ENCODE measurements around the gene SH3RF2.
"Not testable (repeated sequence)": the region's sequence is repeated elsewhere in the genome, so short reads cannot be mapped to it uniquely, and the experiment has no call there.

SH3RF2 gene

DNA sequence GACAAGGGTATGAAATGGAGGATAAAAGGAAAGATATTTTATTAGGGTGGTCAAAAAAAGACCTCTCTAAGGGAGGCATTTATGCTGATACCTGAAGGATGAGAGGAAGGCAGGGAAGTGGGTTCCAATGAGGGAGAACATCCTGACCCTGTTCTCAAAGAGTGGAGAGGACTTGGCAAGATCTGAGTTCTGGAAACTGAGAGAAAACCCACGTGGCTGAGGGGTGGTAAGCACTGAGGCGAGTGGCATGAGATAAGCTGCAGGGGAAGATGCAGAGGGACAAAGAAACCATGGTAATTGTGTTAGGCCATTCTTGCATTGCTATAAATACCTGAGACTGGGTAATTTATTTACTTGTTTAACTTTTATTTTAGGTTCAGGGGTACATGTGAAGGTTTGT, 16.8 kb downstream of the SH3RF2 start:
- Histone ChIP-seq H3K9ac (ENCODE audit: low read depth, low read length) (no peak overlapping the region), H3K36me3 (ENCODE audit: insufficient read depth, low read depth, low read length) (no peaks in the 10 kb centered on the region), H3K4me1 (ENCODE audit: insufficient read depth, low read length) (peaks cover 11% of the 10 kb centered on the region; the same call in 1 of the 2 replicates), H3K27ac (ENCODE audit: low read length) (no peak overlapping the region), H3K9me3 (ENCODE audit: insufficient read depth, low read depth, low read length) (no peaks in the 10 kb centered on the region), H3K27me3 (ENCODE audit: insufficient read depth, low read length) (no peaks in the 10 kb centered on the region), H3K4me3 (ENCODE audit: low read length) (no peak overlapping the region)

DNA sequence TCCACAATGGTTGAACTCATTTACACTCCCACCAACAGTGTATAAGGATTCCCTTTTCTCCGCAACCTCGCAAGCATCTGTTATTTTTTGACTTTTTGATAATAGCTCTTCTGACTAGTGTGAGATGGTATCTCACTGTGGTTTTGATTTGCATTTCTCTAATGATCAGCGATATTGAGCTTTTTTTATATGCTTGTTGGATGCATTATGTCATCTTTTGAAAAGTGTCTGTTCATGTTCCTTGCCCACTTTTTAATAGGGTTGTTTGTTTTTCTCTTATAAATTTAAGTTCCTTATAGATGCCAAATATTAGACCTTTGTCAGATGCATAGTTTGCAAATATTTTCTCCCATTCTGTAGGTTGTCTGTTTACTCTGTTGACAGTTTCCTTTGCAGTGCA, 17.8 kb downstream of the SH3RF2 start:
- not testable (repeated sequence) for H3K27ac ChIP-seq (ENCODE audit: low read length); H3K4me3 ChIP-seq (ENCODE audit: low read length); H3K27me3 ChIP-seq (ENCODE audit: insufficient read depth, low read length); H3K9me3 ChIP-seq (ENCODE audit: insufficient read depth, low read depth, low read length); H3K36me3 ChIP-seq (ENCODE audit: insufficient read depth, low read depth, low read length); H3K4me1 ChIP-seq (ENCODE audit: insufficient read depth, low read length); H3K9ac ChIP-seq (ENCODE audit: low read depth, low read length)

DNA sequence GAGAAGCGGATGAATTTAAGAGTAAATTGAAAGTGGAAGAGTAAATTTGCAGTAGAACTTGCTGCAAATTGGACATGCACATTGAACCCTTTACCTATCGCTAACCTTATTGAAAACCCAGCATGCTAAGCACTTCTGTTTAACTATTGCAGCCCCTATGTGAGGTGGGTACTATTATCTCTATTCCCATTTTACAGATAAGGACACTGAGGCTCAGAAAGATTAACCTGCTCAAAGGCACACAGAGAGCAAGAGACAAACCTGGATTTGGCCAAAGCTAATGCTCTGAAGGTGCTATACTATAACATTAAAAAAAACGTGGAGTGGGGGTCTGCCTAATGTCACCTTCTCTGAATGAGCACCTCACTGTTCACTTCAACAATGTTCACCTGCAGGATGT, 21.0 kb downstream of the SH3RF2 start:
- H3K9me3 ChIP-seq (ENCODE audit: insufficient read depth, low read depth, low read length), result no peaks in the 10 kb centered on the region
- H3K36me3 ChIP-seq (ENCODE audit: insufficient read depth, low read depth, low read length), result no peaks in the 10 kb centered on the region
- H3K4me3 ChIP-seq (ENCODE audit: low read length), result no peak overlapping the region
- H3K9ac ChIP-seq (ENCODE audit: low read depth, low read length), result no peak overlapping the region
- no peak overlapping the region for H3K27ac ChIP-seq (ENCODE audit: low read length)
- H3K27me3 ChIP-seq (ENCODE audit: insufficient read depth, low read length), result no peaks in the 10 kb centered on the region
- H3K4me1 ChIP-seq (ENCODE audit: insufficient read depth, low read length), result peaks cover 6% of the 10 kb centered on the region; the same call in 1 of the 2 replicates

DNA sequence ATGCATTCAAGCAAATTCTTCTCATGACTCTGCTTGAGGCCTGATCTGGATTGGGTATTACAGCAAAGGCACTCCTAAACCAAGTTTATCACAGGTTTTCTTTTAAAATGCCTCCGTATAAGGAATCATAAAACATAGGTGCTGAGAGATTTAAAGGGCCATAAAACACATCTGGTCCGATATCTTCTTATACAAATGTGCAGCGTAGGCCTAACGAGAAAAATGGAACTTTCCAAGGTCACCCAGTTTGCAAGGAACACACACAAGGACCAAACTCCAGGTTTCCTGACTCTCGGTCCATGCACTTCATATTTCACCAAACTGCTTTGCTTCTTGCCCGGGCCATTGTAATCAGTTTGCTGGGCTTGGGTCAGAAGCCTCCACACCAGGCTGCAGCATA, 22.1 kb downstream of the SH3RF2 start:
- no peak overlapping the region for H3K27ac ChIP-seq (ENCODE audit: low read length)
- H3K9ac ChIP-seq (ENCODE audit: low read depth, low read length), result no peak overlapping the region
- no peak overlapping the region for H3K4me3 ChIP-seq (ENCODE audit: low read length)
- H3K9me3 ChIP-seq (ENCODE audit: insufficient read depth, low read depth, low read length), result no peaks in the 10 kb centered on the region
- no peaks in the 10 kb centered on the region for H3K36me3 ChIP-seq (ENCODE audit: insufficient read depth, low read depth, low read length)
- H3K27me3 ChIP-seq (ENCODE audit: insufficient read depth, low read length), result no peaks in the 10 kb centered on the region
- peaks cover 6% of the 10 kb centered on the region; the same call in 1 of the 2 replicates for H3K4me1 ChIP-seq (ENCODE audit: insufficient read depth, low read length)

DNA sequence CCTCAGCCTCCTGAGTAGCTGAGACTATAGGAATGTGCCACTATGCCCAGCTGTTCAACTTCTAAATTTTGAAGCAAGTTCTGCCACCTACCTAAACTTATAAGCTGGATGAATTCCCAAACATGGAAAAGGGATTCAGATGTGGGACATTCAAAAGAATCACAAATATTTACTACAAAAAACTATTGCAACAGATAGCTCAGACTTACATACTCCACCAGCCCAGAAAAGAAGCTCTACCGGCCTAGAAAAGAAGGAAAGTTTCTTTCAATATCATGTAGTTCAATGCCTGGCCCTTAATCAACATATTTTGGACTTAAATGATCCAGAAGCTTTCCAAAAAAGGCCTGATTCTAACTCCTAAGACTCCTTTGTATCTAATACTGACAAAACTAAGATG, 23.8 kb downstream of the SH3RF2 start:
- Histone ChIP-seq H3K27me3 (ENCODE audit: insufficient read depth, low read length) (no peaks in the 10 kb centered on the region), H3K9ac (ENCODE audit: low read depth, low read length) (no peak overlapping the region), H3K4me1 (ENCODE audit: insufficient read depth, low read length) (peaks cover 6% of the 10 kb centered on the region; the same call in 1 of the 2 replicates), H3K9me3 (ENCODE audit: insufficient read depth, low read depth, low read length) (no peaks in the 10 kb centered on the region), H3K36me3 (ENCODE audit: insufficient read depth, low read depth, low read length) (no peaks in the 10 kb centered on the region), H3K4me3 (ENCODE audit: low read length) (no peak overlapping the region), H3K27ac (ENCODE audit: low read length) (no peak overlapping the region)

DNA sequence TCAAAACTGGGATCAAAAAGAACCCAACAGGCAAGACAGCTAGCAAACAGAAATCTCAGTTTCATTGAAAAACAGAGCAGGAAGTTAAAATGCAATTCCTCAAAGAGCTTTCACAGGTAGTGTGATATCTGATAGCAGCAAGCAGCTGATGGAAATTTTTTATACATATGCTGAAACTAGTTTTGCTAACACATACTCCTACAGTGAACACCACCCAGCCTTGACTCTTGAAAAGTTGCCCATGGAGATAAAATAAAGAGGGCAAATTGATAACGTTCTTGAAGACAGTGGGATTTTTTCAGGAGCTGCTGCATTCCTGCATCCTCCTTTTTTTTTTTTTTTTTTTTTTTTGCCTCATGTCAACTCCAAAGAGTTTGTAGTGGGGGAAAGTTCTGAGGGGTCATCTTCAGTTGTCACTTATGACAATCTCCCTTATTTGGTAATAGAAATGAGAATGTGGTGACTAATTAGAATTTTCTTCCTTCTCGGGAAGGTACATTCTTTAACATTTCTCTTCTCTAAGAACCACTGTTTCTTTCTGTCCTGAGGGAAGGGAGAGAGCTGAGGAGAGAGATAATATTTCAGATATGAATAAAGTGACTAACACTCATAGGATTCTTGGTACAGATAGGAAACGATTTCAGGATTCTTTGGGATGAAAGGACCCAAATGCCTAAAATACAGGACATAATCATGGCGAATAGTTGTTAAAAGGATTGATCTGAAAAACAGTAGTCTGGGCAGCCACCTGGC, 24.6 kb downstream of the SH3RF2 start:
- Histone ChIP-seq H3K27me3 (ENCODE audit: insufficient read depth, low read length) (no peaks in the 10 kb centered on the region), H3K9me3 (ENCODE audit: insufficient read depth, low read depth, low read length) (no peaks in the 10 kb centered on the region), H3K27ac (ENCODE audit: low read length) (no peak overlapping the region)

DNA sequence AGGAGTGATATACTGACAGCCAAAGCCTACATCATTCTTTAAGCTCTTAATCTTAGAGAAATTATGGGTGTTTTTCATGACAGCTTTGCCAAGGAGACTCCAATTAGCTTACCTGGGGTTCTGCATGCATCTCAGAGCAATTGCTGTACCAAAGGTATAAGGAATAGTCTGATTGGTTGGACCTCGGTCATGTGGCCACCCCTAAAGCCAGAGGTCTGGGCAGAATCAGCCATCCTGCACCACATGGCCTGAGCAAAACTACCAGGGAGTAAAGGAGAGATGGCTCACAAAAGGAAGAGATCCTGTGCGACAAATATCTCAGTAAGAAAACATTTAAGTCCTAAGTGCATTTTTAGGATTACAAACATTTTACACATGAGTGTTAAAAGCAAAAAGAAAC, 25.6 kb downstream of the SH3RF2 start:
- Histone ChIP-seq H3K27ac (ENCODE audit: low read length) (no peak overlapping the region), H3K9ac (ENCODE audit: low read depth, low read length) (no peak overlapping the region), H3K4me3 (ENCODE audit: low read length) (no peak overlapping the region), H3K4me1 (ENCODE audit: insufficient read depth, low read length) (peaks cover 6% of the 10 kb centered on the region; the same call in 1 of the 2 replicates), H3K27me3 (ENCODE audit: insufficient read depth, low read length) (no peaks in the 10 kb centered on the region), H3K9me3 (ENCODE audit: insufficient read depth, low read depth, low read length) (no peaks in the 10 kb centered on the region), H3K36me3 (ENCODE audit: insufficient read depth, low read depth, low read length) (no peaks in the 10 kb centered on the region)

More for the DNA sequence above, 24.6 kb downstream of the SH3RF2 start:
- Histone ChIP-seq H3K36me3 (ENCODE audit: insufficient read depth, low read depth, low read length) (no peaks in the 10 kb centered on the region), H3K9ac (ENCODE audit: low read depth, low read length) (no peak overlapping the region), H3K4me1 (ENCODE audit: insufficient read depth, low read length) (peaks cover 6% of the 10 kb centered on the region; the same call in 1 of the 2 replicates), H3K4me3 (ENCODE audit: low read length) (no peak overlapping the region)

DNA sequence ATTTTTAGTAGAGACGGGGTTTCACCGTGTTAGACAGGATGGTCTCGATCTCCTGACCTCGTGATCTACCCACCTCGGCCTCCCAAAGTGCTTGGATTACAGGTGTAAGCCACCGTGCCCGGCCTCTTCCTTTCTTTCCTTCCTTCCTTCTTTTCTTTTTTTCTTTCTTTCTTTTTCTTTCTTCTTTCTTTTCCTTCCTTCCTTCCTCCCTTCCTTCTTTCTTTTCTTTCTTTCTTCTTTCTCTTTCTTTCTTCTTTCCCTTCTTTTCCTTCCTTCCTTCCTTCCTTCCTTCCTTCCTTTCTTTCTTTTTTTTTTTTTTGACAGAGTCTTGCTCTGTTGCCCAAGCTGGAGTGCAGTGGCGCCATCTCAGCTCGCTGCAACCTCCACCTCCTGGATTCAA, 27.6 kb downstream of the SH3RF2 start:
- H3K9me3 ChIP-seq (ENCODE audit: insufficient read depth, low read depth, low read length); H3K27me3 ChIP-seq (ENCODE audit: insufficient read depth, low read length); H3K36me3 ChIP-seq (ENCODE audit: insufficient read depth, low read depth, low read length); H3K27ac ChIP-seq (ENCODE audit: low read length); H3K9ac ChIP-seq (ENCODE audit: low read depth, low read length); H3K4me1 ChIP-seq (ENCODE audit: insufficient read depth, low read length); H3K4me3 ChIP-seq (ENCODE audit: low read length): not testable (repeated sequence)

DNA sequence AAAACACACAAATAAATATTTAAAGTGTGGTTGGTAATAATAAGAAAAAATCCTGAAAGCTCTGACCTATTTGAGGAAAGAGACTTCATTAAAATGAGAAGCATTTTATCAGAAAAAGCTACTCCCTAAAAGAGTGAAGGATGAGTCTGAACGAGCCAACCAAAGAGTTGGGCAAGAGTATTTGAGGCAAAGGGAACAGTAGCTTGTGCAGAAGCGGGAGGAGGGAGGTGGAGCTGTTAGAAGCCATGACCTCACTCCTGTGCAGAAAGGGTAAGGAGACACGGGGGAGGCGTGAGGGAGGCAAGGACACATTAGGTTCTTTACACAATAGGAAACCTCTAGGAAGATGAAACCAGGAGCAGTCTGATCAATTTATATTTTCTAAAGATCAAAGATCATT, 29.4 kb downstream of the SH3RF2 start:
- Histone ChIP-seq H3K27me3 (ENCODE audit: insufficient read depth, low read length) (no peaks in the 10 kb centered on the region), H3K9ac (ENCODE audit: low read depth, low read length) (no peak overlapping the region), H3K4me3 (ENCODE audit: low read length) (no peak overlapping the region), H3K36me3 (ENCODE audit: insufficient read depth, low read depth, low read length) (no peaks in the 10 kb centered on the region), H3K27ac (ENCODE audit: low read length) (no peak overlapping the region), H3K9me3 (ENCODE audit: insufficient read depth, low read depth, low read length) (no peaks in the 10 kb centered on the region), H3K4me1 (ENCODE audit: insufficient read depth, low read length) (peaks cover 6% of the 10 kb centered on the region; the same call in 1 of the 2 replicates)

DNA sequence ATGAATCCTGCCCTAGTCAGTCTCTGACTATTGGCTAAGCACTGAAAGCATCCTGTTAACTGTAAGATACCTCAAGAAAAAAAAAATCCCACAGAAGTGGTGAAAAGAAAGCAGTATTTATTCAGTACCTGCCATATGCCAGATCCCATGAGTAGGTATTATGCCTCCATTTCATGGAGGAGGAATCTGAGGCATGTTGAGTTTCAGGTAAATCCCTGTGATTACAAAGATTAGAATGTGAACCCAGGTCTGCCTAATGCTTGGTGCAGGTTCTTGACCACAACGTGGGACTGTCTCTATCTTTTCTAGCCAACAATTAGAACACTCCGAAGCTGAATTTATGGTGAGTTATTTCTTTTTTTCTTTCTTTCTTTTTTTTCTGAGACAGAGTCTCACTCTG, 30.9 kb downstream of the SH3RF2 start:
- H3K36me3 ChIP-seq (ENCODE audit: insufficient read depth, low read depth, low read length), result no peaks in the 10 kb centered on the region
- H3K4me3 ChIP-seq (ENCODE audit: low read length), result no peak overlapping the region
- no peaks in the 10 kb centered on the region for H3K27me3 ChIP-seq (ENCODE audit: insufficient read depth, low read length)
- no peaks in the 10 kb centered on the region for H3K9me3 ChIP-seq (ENCODE audit: insufficient read depth, low read depth, low read length)
- H3K27ac ChIP-seq (ENCODE audit: low read length), result no peak overlapping the region
- no peak overlapping the region for H3K9ac ChIP-seq (ENCODE audit: low read depth, low read length)
- no peaks in the 10 kb centered on the region for H3K4me1 ChIP-seq (ENCODE audit: insufficient read depth, low read length)

DNA sequence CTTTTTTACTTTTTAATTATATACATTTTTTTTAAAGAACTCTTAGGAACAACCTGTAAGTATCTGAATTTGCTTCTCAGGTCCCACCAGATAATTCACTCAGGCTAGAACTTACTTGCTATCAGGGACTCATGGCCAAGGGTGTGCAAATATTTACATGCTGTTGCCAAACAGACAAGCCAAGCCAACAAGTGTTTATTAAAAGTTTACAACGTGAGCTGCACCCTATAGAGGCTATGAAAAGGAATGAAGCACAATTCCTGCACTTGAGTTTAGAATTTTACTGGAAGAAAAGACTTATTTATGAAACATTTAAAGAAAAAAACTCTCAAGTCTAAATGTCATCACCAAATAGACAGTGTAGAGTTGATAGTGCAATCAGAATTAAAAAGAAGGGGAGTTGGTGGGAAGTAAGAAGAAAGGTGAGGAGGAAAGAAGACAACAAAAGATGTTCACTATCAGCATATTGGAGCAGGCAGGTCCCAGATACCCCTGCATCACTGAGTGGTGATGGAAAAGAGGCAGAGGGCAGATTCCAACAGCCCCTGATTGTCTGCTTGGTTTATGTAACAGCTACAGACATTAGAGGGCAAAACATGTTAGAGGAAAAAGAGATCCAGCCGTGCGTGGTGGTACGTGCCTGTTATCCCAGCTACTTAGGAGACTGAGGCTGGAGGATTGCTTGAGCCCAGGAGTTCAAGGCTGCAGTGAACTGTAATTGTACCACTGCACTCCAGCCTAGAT, 32.8 kb downstream of the SH3RF2 start:
- Histone ChIP-seq H3K4me3 (ENCODE audit: low read length) (no peak overlapping the region), H3K27ac (ENCODE audit: low read length) (no peak overlapping the region), H3K36me3 (ENCODE audit: insufficient read depth, low read depth, low read length) (no peaks in the 10 kb centered on the region), H3K9me3 (ENCODE audit: insufficient read depth, low read depth, low read length) (no peaks in the 10 kb centered on the region), H3K9ac (ENCODE audit: low read depth, low read length) (no peak overlapping the region), H3K27me3 (ENCODE audit: insufficient read depth, low read length) (no peaks in the 10 kb centered on the region), H3K4me1 (ENCODE audit: insufficient read depth, low read length) (no peaks in the 10 kb centered on the region)

DNA sequence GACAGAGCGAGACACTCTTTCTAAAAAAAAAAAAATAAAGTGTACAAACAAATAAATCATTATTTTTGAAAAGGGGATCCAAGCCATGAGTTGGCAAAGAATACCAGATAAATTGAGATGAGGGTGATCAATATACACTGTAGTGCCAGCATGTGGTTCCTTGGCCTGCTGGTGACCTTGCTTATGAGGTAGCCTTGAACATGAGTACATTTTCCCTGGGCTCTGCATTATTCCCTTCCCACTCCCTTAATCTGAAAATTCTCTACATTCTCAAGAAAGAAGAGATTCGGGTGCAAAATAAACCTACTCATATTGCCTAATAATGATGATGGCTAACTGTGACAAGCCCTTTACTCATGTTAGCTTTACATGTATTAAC, 33.3 kb downstream of the SH3RF2 start:
- H3K27ac ChIP-seq (ENCODE audit: low read length), result no peak overlapping the region
- H3K4me3 ChIP-seq (ENCODE audit: low read length), result no peak overlapping the region
- H3K27me3 ChIP-seq (ENCODE audit: insufficient read depth, low read length), result no peaks in the 10 kb centered on the region
- no peaks in the 10 kb centered on the region for H3K36me3 ChIP-seq (ENCODE audit: insufficient read depth, low read depth, low read length)
- no peaks in the 10 kb centered on the region for H3K4me1 ChIP-seq (ENCODE audit: insufficient read depth, low read length)
- H3K9ac ChIP-seq (ENCODE audit: low read depth, low read length), result no peak overlapping the region
- H3K9me3 ChIP-seq (ENCODE audit: insufficient read depth, low read depth, low read length), result no peaks in the 10 kb centered on the region

Data from iPS-20b (cell line).